IPS-NIHi11 (cell line): ENCODE measurements around the gene SLC41A3.

ENCODE experiments used
- DNase-seq: peaks from one replicate; pipeline ENCODE4 v3.0.0; 2012; ENCODE audit warnings: mixed read lengths, low spot score

The SLC41A3 gene

GRCh38 chr3:126083913-126084767, at the start of gene SLC41A3:
Gene SLC41A3 (minus strand): TSS chr3:126084124. CDS start chr3:126068219, 15,905 bp downstream.
- DNase-seq, result peak; percentile 96

DNA sequence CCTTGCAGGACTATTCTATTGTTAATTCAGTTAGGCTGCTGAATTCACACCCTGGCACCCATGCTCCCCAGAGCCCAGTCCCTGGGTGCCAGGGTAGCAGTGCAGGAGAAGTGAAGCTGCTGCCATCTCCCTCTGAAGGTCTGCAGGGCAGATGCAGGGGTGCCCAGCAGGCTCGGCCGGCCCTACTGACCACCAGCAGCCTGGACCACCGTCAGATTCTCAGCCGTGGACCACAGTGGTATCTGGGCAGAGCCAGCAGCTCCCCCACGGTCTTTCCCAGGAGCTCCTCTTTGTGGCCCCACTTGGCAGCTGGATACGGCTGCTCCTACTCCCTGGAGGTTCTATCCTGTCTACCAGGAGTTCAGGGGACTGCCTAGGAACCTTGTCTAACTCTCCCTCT, 49.7 kb upstream of the SLC41A3 start:
- DNase-seq, result no peak

DNA sequence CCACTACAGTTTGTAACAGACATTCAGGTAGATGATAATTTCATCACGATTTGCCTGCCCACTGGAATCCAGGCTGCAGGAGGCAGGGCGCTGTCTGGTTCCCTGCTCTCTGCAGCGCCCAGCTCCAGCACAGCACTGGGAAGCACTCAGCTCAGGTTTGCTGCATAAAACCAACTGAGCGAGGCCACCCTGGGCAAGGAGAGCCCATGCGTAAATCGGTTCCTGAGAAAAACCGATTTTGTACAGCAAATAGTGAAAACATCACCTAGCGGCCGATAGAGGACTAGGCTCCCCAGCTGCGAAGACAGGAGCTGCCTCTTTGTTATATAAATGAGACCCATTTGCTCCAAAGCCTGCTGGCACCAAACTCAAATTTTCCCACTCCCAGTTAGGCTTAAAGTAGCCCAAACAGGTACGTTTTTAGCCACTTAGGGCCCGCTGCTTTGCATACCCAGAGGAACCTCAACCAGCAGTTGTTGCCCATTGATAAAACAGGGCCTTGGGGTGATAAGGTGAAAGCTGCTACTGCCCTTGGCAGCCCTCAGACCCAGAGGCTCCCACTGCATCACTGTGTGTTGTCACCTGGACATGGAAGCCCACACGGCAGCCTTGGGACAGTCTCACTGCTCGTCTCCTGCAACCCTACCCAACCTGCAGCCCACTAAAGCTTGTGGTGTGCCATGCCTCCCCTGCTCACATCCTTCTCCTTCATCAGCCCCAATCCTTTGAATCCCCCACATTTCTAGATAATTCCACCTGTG, 49.0 kb upstream of the SLC41A3 start:
- DNase-seq, result peak; percentile 58

GRCh38 chr3:126131881-126132750, 48.2 kb upstream of the SLC41A3 start:
- DNase-seq, result no peak

DNA sequence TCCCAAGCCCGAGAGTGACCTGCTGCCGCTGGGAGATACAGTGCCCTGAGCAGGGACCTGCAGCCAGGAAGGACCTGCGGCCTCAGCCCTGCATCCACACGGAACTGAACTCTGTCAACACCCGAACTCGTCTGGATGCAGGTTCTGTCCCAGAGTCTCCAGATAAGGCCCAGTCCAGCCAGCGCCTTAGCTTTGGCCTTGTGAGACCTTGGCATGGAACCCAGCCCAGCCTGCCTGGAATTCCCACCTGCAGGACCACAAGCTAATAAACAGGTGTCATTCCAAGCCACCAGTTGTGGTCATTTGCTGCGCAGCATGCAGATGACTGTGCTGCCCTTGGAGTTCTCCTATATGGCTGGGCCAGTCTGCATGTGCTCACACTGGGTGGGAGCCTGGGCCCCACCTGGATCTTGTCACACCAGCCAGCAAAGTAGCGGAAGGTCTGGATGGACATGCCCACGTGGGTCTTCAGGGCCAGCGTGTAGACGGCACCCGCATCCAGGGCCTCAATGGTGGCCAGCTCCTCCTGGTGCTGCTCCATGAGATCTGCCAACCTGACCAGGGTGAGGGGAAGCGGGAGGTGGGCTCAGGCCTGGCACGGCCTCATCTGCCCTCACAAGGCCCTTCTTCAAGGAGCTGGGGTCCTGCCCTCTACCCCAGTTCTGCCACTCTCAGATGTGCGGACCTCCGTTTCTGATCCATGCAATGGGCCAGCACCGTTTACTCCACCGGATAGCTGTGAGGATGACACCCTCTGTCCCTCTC, 47.2 kb upstream of the SLC41A3 start:
- DNase-seq, result no peak

- no peak for DNase-seq
Observed at GRCh38 chr3:126130081-126130855, 46.3 kb upstream of the SLC41A3 start.

- DNase-seq, result no peak
Observed at GRCh38 chr3:126129398-126129891, 45.5 kb upstream of the SLC41A3 start.

GRCh38 chr3:126128504-126129397, 44.8 kb upstream of the SLC41A3 start:
- DNase-seq, result no peak

DNA sequence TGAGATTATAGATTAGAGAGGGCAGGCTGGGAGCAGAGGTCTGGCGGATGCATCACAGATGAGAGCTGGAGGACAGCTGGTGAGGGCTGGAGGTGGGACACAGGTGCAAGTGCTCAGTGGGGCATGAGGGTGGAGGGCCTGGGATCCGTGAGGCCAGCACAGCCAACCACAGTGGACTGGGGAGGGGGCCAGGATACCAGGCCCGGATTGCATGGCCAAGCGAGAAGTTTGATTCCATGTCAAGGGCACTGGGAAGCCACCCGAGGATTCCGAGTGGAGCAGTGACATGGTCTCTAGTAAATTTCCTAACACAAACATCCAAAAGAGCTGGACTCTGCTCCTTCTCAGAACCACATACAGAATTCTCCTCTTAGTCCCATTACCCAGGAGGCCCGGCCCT, 44.0 kb upstream of the SLC41A3 start:
- DNase-seq, result no peak

- no peak for DNase-seq
Observed at GRCh38 chr3:126127452-126127851, 43.5 kb upstream of the SLC41A3 start.

DNA sequence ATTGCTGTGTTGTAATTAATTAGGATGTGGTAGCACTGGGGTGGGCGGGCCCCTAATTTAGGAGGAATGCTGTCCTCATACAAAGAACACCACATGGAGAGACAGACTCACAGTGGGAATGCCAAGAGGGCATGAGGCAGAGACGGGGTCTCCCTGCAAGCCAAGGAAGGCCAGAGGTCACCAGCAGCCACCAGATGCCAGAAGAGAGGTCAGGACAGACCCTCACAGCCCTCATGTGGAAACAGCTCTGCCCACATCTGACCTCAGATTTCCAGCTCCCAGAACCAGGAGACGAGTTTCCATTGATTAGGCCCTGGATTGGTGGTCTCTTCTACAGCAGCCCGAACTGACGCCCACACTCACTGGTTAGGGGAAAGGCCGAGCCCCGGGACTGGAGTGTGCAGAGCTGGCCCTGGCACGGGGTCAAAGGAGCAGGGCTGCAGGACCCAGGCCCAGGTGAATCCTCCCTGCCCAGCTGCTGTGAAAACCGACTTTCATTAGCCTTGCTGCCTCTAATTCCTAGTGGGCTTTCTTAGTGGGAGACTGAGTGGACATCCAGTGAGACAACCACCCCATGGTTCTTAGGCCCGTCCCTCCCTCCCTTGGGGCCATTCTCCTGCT, 43.0 kb upstream of the SLC41A3 start:
- DNase-seq, result no peak

DNA sequence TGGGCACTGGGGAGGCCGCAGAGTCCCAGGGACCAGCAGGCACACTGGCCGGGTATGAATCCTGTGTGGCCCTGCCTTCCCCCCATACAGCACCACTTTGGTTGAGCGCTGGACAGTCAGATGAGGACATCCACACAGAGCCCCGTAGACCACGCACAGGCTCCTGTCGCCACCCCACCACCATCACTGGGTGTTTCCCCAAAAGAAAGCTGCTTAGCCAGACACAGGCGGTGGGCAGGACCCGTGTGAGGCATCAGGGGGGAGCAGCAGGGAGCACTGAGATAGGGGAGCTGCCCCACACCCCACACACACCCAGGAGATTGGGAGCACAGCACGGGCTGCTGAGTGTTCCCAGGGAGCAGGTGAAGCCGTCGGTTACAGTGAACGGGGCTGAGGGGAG, 42.4 kb upstream of the SLC41A3 start:
- DNase-seq, result no peak

DNA sequence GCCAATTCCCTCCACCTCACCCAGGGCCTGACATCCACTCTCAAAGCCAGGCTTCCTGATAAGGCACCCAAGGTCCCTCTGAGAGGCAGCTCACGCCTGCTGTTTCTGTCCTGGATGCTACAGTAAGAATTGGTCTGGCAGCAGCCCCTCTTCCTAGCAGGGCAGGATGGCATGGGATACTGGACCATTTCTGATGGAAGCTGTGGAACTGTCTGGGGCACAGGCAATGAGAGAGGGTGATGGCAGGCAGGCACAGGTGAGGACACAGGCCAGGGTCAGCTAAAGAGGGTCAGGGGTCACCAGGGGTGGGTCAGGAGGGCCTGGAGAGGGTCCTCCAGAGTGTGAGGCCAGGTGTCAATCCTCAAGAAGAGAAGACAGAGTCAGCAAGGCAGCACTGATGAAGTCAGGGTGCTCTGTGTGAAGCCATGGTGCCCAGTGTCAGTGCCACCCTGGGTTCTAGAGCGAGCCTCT, 41.9 kb upstream of the SLC41A3 start:
- DNase-seq, result no peak

DNA sequence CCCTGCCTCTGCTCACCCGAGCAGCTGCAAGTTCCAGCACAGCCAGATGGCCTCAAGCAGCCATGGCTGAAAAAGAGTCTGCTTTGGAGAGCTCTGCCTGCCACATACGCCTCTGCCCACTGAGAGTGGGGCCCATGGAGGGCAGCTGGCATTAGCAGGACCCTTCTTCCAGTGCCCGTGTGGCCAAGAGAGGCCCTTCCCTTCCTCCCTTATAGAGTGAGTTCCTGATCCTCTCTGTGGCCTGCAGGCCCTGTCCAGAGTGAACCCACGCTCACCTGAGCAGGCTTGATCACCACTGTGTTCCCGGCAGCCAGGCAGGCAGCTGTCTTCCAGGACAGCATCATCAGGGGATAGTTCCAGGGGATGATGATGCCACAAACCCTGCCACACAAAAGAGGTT, 41.4 kb upstream of the SLC41A3 start:
- no peak for DNase-seq

- DNase-seq, result no peak
Observed at GRCh38 chr3:126124896-126125295, 41.0 kb upstream of the SLC41A3 start.

DNA sequence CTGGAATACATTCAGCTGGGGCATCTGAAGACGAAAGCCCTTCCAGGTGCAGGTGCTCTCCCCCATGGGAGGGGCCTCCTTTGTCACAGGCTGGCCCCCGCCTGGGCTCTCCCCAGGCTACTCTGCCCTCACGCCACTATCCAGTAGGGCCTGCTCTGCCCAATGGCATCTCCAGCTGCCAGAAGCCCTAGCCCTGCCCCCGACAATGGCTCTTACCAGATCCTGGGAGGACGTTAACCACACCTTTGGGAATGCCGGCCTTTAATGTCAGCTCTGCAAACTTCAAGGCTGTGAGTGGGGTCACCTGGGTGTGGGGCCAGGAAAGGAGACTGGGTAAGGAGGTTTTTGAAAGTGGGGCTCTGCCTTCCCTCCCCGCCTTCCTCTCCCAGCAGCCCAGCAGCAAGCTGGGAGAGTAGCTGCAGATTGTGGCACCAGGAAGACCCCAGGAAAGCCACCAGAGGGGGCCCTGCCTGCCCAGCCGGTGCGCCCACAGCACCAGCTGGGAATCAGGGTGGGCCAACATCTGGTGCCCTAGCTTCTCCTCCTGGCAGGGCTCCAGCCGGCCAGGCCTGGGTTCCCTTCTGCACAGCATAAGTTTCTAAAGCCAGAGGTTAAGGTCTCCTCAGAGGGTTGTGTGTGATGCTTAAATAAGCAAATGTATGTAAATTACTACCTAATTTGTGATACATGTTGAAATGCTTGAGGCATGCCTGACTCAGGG, 40.4 kb upstream of the SLC41A3 start:
- DNase-seq, result peak; percentile 49

DNA sequence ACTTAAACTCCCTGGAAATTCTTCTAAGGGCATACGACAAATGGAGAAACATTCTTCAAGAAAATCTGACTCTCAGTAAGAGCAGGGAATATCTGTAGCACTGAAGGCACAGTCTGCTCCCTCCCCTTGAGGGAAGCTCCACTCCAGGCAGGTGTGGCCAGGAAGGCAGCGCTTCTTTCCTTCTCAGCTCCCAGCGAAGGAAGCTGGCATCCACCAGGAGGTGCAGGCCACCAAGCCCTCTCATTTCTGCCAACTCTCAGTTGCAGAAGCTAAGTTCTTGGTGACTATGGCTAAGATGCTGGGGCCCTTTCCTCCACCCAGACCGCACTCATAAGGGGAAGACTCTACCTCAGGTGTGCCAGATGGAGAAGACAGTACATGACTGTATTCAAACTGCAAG, 37.7 kb upstream of the SLC41A3 start:
- DNase-seq, result peak; percentile 10

- DNase-seq, result no peak
Observed at GRCh38 chr3:126121074-126121473, 37.1 kb upstream of the SLC41A3 start.
